K562 (cell line): Measurements from ENCODE around the gene HRC. TPM values are rescaled to one million over a fixed set of nuclear protein-coding genes. Genes with fewer than 3 reads are reported as not detected.

ENCODE experiments used
- ATAC-seq: fragments of 200-7000 bp; cut with Tn5 transposase; 3 replicates; pipeline ENCODE4 v1.9.1; 2020; ENCODE audit warnings: moderate library complexity
- BruUV-seq: library from RNA; stranded (reverse); fragments of 400-500 nt; replicated peaks from 2 replicates; lab custom pipeline; 2021; lab: Mats Ljungman, UMichigan
- CTCF ChIA-PET: fragments of 300-600 bp; formaldehyde crosslinking; extraction: SDS; loops from one replicate; lab custom pipeline; 2021; ENCODE audit warnings: low intra/inter-chr PET ratio; lab: Yijun Ruan, JAX
- POLR2A ChIA-PET: fragments of 300-600, 350-650 bp; sonication (Branson Sonifier 250); formaldehyde crosslinking; extraction: SDS; loops from one replicate; lab custom pipeline; 2021; ENCODE audit warnings: antibody characterized with exemption, inconsistent platforms; lab: Yijun Ruan, JAX
- DNase-seq, 4 experiments: peaks; one replicate each; pipeline versions ENCODE4 v3.0.0 to v3.0.0-alpha.2; 2011 to 2018; ENCODE audit warnings: low spot score in 3 of 4, mixed read lengths in 3 of 4; ENCODE audit errors: extremely low read depth in 1 of 4
- FAIRE-seq: peaks from 2 replicates; lab custom pipeline; 2011; peaks lifted over from hg19 to GRCh38; lab: Jason Lieb, UNC
- H2AFZ ChIP-seq: 2 replicates; pipeline ENCODE4 v1.6.0; 2011; ENCODE audit warnings: low read depth, low read length, control low read depth, inconsistent platforms
- H3K27ac ChIP-seq: fragments of 200-600 bp; 3 replicates; pipeline ENCODE4 v1.8.0; 2011; ENCODE audit warnings: low read depth, mild to moderate bottlenecking, control low read depth, inconsistent platforms, low read length, moderate library complexity, mixed read lengths; ENCODE audit errors: extremely low read depth
- H3K27me3 ChIP-seq, 2 experiments: fragments of 300-600 bp in 1 of 2; 2 replicates in 1 of 2; 3 replicates in 1 of 2; pipeline versions ENCODE4 v1.6.0 to v1.8.0; 2011; ENCODE audit warnings: inconsistent platforms in 2 of 2, low read length in 2 of 2, mild to moderate bottlenecking in 1 of 2, mixed read lengths in 1 of 2, moderate library complexity in 1 of 2; ENCODE audit not compliant: control insufficient read depth in 2 of 2, insufficient read depth in 2 of 2
- H3K36me3 ChIP-seq: fragments of 300-600 bp; 3 replicates; pipeline ENCODE4 v1.8.0; 2011; ENCODE audit warnings: mild to moderate bottlenecking, low read length, inconsistent platforms; ENCODE audit not compliant: control insufficient read depth, insufficient read depth
- H3K4me1 ChIP-seq, 2 experiments: fragments of 200-600 bp in 1 of 2; replicated peaks in 1 of 2; 2 replicates in 1 of 2; 3 replicates in 1 of 2; pipeline versions ENCODE4 v1.5.1 to v1.8.0; 2011; ENCODE audit warnings: inconsistent platforms in 2 of 2, low read length in 2 of 2, mild to moderate bottlenecking in 1 of 2, mixed read lengths in 1 of 2, moderate library complexity in 1 of 2; ENCODE audit not compliant: control insufficient read depth in 2 of 2, insufficient read depth in 2 of 2
- H3K4me2 ChIP-seq: 2 replicates; pipeline ENCODE4 v1.6.1; 2011; ENCODE audit warnings: low read length, control low read depth, inconsistent platforms, mixed read lengths; ENCODE audit not compliant: insufficient read depth
- H3K4me3 ChIP-seq: fragments of 200-600 bp; sonication (generic), shearing (Covaris generic); 2 replicates; pipeline ENCODE4 v1.5.1; 2016; ENCODE audit warnings: control low read depth, inconsistent platforms
- H3K79me2 ChIP-seq: fragments of 200-600 bp; 3 replicates; pipeline ENCODE4 v1.8.0; 2011; ENCODE audit warnings: low read length, inconsistent platforms; ENCODE audit not compliant: control insufficient read depth, insufficient read depth
- H3K9ac ChIP-seq, 2 experiments: 2 replicates each; pipeline versions ENCODE4 v1.6.0 to v1.6.1; 2011; ENCODE audit warnings: low read depth in 2 of 2, low read length in 2 of 2, control low read depth in 1 of 2, inconsistent platforms in 1 of 2, mild to moderate bottlenecking in 1 of 2, mixed read lengths in 1 of 2; ENCODE audit not compliant: insufficient read depth in 1 of 2
- H3K9me1 ChIP-seq: one replicate; pipeline ENCODE4 v1.6.0; 2011; ENCODE audit warnings: inconsistent platforms, mild to moderate bottlenecking, low read length, moderate library complexity; ENCODE audit not compliant: control insufficient read depth, insufficient read depth
- H3K9me3 ChIP-seq: replicated peaks from 2 replicates; pipeline ENCODE4 v1.5.1; 2011; ENCODE audit warnings: low read depth, low read length, inconsistent platforms; ENCODE audit not compliant: control insufficient read depth, insufficient read depth
- H4K20me1 ChIP-seq: replicated peaks from 2 replicates; pipeline ENCODE4 v1.6.1; 2011; ENCODE audit warnings: low read length, inconsistent platforms, mixed read lengths; ENCODE audit not compliant: control insufficient read depth, insufficient read depth
- CCNT2 ChIP-seq: IDR thresholded peaks from 2 replicates; pipeline ENCODE4 v1.6.1; 2011; ENCODE audit warnings: borderline replicate concordance, low read depth, mild to moderate bottlenecking, moderate library complexity, mixed read lengths, low read length; ENCODE audit not compliant: insufficient read length; ENCODE audit errors: extremely low read depth
- CTBP1 ChIP-seq: fragments of 450-650 bp; IDR thresholded peaks from 2 replicates; pipeline ENCODE4 v1.6.1; 2016; ENCODE audit warnings: borderline replicate concordance
- FOS ChIP-seq: IDR thresholded peaks from 3 replicates; pipeline ENCODE4 v1.6.1; 2011; ENCODE audit not compliant: insufficient read length; ENCODE audit errors: extremely low read depth
- HSF4 ChIP-seq: fragments of 250-450 bp; sonication (Bioruptor Pico); IDR thresholded peaks from 2 replicates; pipeline ENCODE4 v2.1.2; 2022; ENCODE audit warnings: mild to moderate bottlenecking, moderate library complexity, borderline replicate concordance
- KDM2B ChIP-seq: fragments of 250-450 bp; sonication (Bioruptor Pico); IDR thresholded peaks from 2 replicates; pipeline ENCODE4 v1.8.0; 2021; ENCODE audit warnings: mild to moderate bottlenecking, moderate library complexity
- NR4A1 ChIP-seq, 2 experiments: fragments of 250-450 bp in 1 of 2; fragments of 450-650 bp in 1 of 2; sonication (Bioruptor Pico) in 1 of 2; IDR thresholded peaks; 2 replicates each; pipeline versions ENCODE4 v1.4.0 to v1.6.1; 2016 to 2020; ENCODE audit warnings: mild to moderate bottlenecking in 2 of 2, missing compliant biosample characterization in 1 of 2, missing genetic modification characterization in 1 of 2, moderate library complexity in 1 of 2
- RBM25 ChIP-seq: fragments of 200-400 bp; formaldehyde crosslinking; IDR thresholded peaks from 2 replicates; pipeline ENCODE4 v1.6.1; 2018; ENCODE audit warnings: low read length, low read depth, moderate library complexity; ENCODE audit not compliant: severe bottlenecking
- RCOR1 ChIP-seq, 2 experiments: IDR thresholded peaks; 2 replicates each; pipeline ENCODE4 v1.6.1; 2012; ENCODE audit warnings: low read depth in 2 of 2, low read length in 2 of 2, borderline replicate concordance in 1 of 2, improper control_type of control experiment in 1 of 2
- SRF ChIP-seq, 2 experiments: fragments of 250-450, 450-650 bp in 1 of 2; sonication (Bioruptor Pico) in 1 of 2; sonication (generic) in 1 of 2; formaldehyde crosslinking; IDR thresholded peaks; 2 replicates each; pipeline versions ENCODE4 v1.5.0 to v1.5.1; 2020 to 2022; ENCODE audit warnings: mild to moderate bottlenecking in 1 of 2, missing genetic modification reagents in 1 of 2
- STAT6 ChIP-seq: sonication (generic); formaldehyde crosslinking; IDR thresholded peaks from 2 replicates; pipeline ENCODE4 v1.8.1; 2023; ENCODE audit warnings: mild to moderate bottlenecking, missing genetic modification reagents
- TBP ChIP-seq: optimal IDR thresholded peaks from 2 replicates; pipeline ENCODE3; 2011; ENCODE audit warnings: low read depth, low read length, improper control_type of control experiment
- TCFL5 ChIP-seq: fragments of 250-450 bp; sonication (Bioruptor Pico); conservative IDR thresholded peaks from 2 replicates; pipeline ENCODE4 v1.6.1; 2021; ENCODE audit warnings: mild to moderate bottlenecking, moderate library complexity, matching md5 sums
- ZNF436 ChIP-seq: fragments of 250-450, 450-650 bp; sonication (Bioruptor Pico); formaldehyde crosslinking; IDR thresholded peaks from 2 replicates; pipeline ENCODE4 v1.7.0; 2020; ENCODE audit warnings: mild to moderate bottlenecking
- WGBS: fragments of 100-300 bp; shearing (Covaris generic); methylation state at CpG from one replicate; pipeline ENCODE4 v1.1.6; 2016; ENCODE audit warnings: low coverage, mixed read lengths; ENCODE audit not compliant: insufficient coverage; ENCODE audit errors: missing lambda C conversion rate; 5-methylcytosine and 5-hydroxymethylcytosine counted together
- in situ Hi-C: fragments of 300-500 bp; cut with MboI; formaldehyde crosslinking; loops from 4 replicates; pipeline ENCODE4 v1.15.0; 2018; ENCODE audit warnings: inconsistent platforms, mixed read lengths
- intact Hi-C: fragments of 100-400 bp; cut with micrococcal nuclease; formaldehyde crosslinking; loops from 2 replicates; pipeline ENCODE4 v1.14.2; 2022
- polyA plus RNA-seq, 8 experiments: library from polyadenylated mRNA; depleted of rRNA in 4 of 8; stranded (reverse) in 5 of 8; unstranded in 3 of 8; fragments of >200 nt; fragmentation: Nextera tagmentation in 2 of 8; fragmentation: Illumina TruSeq in 1 of 8; extraction: Ambion mirVana in 2 of 8; extraction: Trizol in 1 of 8; gene quantifications; 2 replicates each; pipeline versions ENCODE4 v1.2.1 to v1.2.3, GENCODE V29; 2011 to 2014; ENCODE audit warnings: inconsistent platforms in 1 of 8, missing spikeins in 1 of 8
- total RNA-seq, 7 experiments: library from RNA; depleted of rRNA in 6 of 7; stranded (reverse); fragments of >200 nt in 6 of 7; fragmentation: Illumina TruSeq in 2 of 7; extraction: Trizol in 2 of 7; gene quantifications; 2 replicates each; pipeline versions ENCODE4 v1.2.1 to v1.2.3, GENCODE V29; 2011 to 2021; ENCODE audit warnings: low replicate concordance in 1 of 7
- TF ChIP-seq, protein P1 (sequence below): sonication (generic); IDR thresholded peaks from 2 replicates; pipeline ENCODE4 v1.6.1; 2016

HRC gene
- total and polyA plus RNA-seq, 9 of the 15 experiments (the other 6 are each of a cell fraction or from before 2014, with no cell fraction given): 0.66 to 18.7 (median 13.1) TPM

DNA sequence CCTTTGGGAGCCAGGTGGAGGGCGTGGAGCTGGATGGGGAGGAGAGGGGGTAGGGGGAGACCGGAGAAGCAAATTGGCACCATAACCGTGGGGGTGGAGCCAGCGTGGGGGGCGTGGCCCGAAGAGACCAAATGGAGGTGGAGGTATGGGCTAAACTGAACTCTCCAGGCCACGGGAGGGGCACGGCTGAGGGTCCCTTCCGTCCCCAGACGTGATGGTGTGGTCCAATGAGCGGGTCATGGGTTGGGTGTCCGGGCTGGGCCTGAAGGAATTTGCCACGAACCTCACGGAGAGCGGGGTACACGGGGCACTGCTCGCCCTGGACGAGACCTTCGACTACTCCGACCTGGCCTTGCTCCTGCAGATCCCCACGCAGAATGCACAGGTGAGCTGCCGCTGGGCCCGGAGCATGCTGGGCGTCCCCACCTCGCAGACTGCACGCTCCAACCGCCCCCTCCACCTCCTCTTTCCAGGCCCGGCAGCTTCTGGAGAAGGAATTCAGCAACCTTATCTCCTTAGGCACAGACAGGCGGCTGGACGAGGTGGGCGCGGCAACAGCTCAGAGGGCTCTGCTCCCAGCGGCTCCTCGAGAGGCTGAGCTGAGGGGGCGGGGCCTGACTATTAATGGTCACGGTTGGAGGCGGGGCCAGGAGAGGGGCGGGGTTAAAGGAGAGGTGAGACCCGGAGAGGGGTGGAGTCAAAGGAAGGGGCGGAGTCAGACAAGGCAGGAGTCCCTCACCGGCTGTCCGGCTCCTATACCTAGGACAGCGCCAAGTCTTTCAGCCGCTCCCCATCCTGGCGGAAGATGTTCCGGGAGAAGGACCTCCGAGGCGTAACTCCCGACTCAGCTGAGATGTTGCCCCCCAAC lies 6.2 kb downstream of the HRC start (continued):
- peak; percentile 82 for TF ChIP-seq TBP
- TF ChIP-seq CCNT2: peak; percentile 63
- TF ChIP-seq NR4A1 (CRISPR knock-in tag; IDR thresholded peaks at IDR 0.05): peak; percentile 41; the same call in 1 of the 2 replicates
- TF ChIP-seq NR4A1 (tag; IDR thresholded peaks at IDR 0.05): no peak
- TF ChIP-seq CTBP1: peak; percentile 69; the same call in 1 of the 2 replicates
- 0 out of 2 replicates have a peak, but pooled peaks have one; percentile 7 for TF ChIP-seq KDM2B
- no peak for TF ChIP-seq TCFL5 (CRISPR knock-in tag)

DNA sequence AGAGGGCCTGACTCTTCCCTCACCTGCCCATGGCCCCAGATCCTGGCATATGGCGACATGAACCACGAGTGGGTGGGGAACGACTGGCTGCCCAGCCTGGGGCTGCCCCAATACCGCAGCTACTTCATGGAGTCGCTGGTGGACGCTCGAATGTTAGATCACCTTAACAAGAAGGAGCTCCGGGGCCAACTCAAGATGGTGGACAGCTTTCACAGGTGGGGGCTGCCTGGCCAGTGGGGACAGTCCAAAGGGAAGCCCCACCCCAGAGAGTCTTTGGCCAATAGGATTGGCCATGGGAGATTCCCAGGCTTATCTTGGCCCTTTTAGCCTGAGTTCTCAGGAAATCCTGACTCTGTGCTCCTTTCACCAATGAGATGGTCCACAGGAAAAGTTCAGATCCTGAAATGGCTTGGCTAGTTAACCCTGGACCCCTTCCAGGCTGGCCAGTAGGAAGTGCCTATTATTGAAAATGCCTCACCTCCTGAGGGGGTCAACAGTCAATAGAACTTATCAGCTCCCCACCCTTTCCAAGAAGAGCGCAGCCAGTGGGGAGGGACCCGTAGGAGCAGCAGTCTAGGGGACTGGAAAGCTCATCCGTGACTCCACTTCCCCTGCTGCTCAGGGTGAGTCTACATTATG lies 7.0 kb downstream of the HRC start:
- in situ Hi-C loops: no loop called here
- peak; percentile 49 to 83 (median 65) for DNase-seq
- no peaks in the 10 kb centered on the region for H3K9me1 ChIP-seq
- no peaks in the 10 kb centered on the region for H3K36me3 ChIP-seq
- H3K4me1 ChIP-seq: peaks cover 31 to 73% of the 10 kb centered on the region in 2 experiments
- BruUV-seq: no TSS peak
- H3K4me2 ChIP-seq: peak overlapping the region; percentile 99
- H2AFZ ChIP-seq: peak overlapping the region; percentile 87
- peaks cover 28% of the 10 kb centered on the region; the same call in 2 of the 3 replicates for H3K79me2 ChIP-seq
- peak; percentile 70 for FAIRE-seq
- CTCF ChIA-PET: interaction anchor here (0.8 kb wide), 1 partner anchor 37 kb away, joined by 3 read pairs; no protein-coding TSS in a partner anchor
- POLR2A ChIA-PET: interaction anchor here (0.6 to 1.0 kb wide), 4 partner anchors 16 to 950 kb away, joined by 3 read pairs; partner anchors contain the start of gene LIN7B
- H3K27me3 ChIP-seq: no peaks in the 10 kb centered on the region
- H3K27ac ChIP-seq: peak overlapping the region; percentile 87
- H3K9ac ChIP-seq: peak overlapping the region; percentile 76 to 98
- H3K4me3 ChIP-seq: peak overlapping the region; percentile 54
- ATAC-seq: peak; percentile 16
- H4K20me1 ChIP-seq: peaks cover 5% of the 10 kb centered on the region; the same call in 1 of the 2 replicates
- intact Hi-C loops: loop anchor here (2.0 kb wide), 1 partner anchor 51 kb away; no protein-coding TSS in a partner anchor
- WGBS: 27% methylated on average over 11 of the region's 11 CpGs
- H3K9me3 ChIP-seq: no peaks in the 10 kb centered on the region
- TF ChIP-seq FOS: no peak
- no peak for TF ChIP-seq STAT6
- TF ChIP-seq ZNF436: no peak
- TF ChIP-seq, protein P1, sequence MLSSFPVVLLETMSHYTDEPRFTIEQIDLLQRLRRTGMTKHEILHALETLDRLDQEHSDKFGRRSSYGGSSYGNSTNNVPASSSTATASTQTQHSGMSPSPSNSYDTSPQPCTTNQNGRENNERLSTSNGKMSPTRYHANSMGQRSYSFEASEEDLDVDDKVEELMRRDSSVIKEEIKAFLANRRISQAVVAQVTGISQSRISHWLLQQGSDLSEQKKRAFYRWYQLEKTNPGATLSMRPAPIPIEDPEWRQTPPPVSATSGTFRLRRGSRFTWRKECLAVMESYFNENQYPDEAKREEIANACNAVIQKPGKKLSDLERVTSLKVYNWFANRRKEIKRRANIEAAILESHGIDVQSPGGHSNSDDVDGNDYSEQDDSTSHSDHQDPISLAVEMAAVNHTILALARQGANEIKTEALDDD: no peak
- TF ChIP-seq RBM25: no peak
- no peak for TF ChIP-seq SRF (CRISPR knock-in tag; IDR thresholded peaks at IDR 0.05)
- no peak for TF ChIP-seq HSF4 (CRISPR knock-in tag)
- TF ChIP-seq RCOR1 (IDR thresholded peaks at IDR 0.05; ENCODE audit: borderline replicate concordance in 1 of 2, low read depth in 2 of 2, low read length in 2 of 2): peak in 1 of 2 experiments; percentile 18; a peak in 1 of 4 replicates
